Nephron (organoid): ENCODE results near the gene TPK1.
A peak's percentile ranks its signal among the peaks of the same experiment; 100 is the strongest.

Source experiments
- H3K27ac Mint-ChIP-seq, 3 experiments: 2 replicates each; pipeline ENCODE4 v1.8.0; 2020; ENCODE audit warnings: mixed read lengths in 3 of 3, mild to moderate bottlenecking in 2 of 3, moderate library complexity in 1 of 3
- H3K27me3 Mint-ChIP-seq: 2 replicates; pipeline ENCODE4 v1.8.0; 2021; ENCODE audit warnings: low read depth, mild to moderate bottlenecking, moderate library complexity, mixed read lengths
- H3K36me3 Mint-ChIP-seq: 2 replicates; pipeline ENCODE4 v1.8.0; 2020; ENCODE audit warnings: low read depth, mixed read lengths
- H3K4me1 Mint-ChIP-seq: 2 replicates; pipeline ENCODE4 v1.8.0; 2020; ENCODE audit warnings: mixed read lengths
- H3K4me3 Mint-ChIP-seq, 3 experiments: 2 replicates each; pipeline ENCODE4 v1.8.0; 2020; ENCODE audit warnings: mild to moderate bottlenecking in 3 of 3, mixed read lengths in 3 of 3, moderate library complexity in 2 of 3
- H3K9me3 Mint-ChIP-seq: 2 replicates; pipeline ENCODE4 v1.8.0; 2020; ENCODE audit warnings: mixed read lengths
- TF ChIP-seq, protein P1 (sequence below), 3 experiments: fragments of 200-600 bp; sonication (generic); IDR thresholded peaks; one replicate each; pipeline ENCODE4 v1.5.0; 2021; ENCODE audit warnings: antibody characterized with exemption in 3 of 3; ENCODE audit not compliant: unreplicated experiment in 3 of 3

TPK1 gene

DNA sequence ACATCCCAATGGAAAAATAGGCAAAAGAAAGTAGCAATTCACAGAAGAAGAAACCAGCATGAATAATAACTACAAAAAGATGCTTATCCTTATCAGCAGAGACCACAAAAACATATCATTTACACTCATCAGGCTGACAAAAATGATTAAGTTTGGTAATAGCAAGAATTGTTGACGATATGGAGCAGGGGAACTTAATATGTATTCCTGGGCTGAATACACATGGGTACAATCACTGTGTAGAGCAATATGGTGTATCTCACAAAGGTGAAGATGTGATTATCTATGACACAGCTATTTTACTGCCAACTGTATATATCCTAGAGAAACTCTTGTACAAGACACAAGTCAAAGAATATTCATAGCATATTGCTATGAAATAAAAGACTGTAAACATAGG lies 290.5 kb downstream of the TPK1 start:
- H3K27me3 Mint-ChIP-seq, result no peaks in the 10 kb centered on the region
- H3K36me3 Mint-ChIP-seq, result no peaks in the 10 kb centered on the region
- no peaks in the 10 kb centered on the region for H3K9me3 Mint-ChIP-seq
- TF ChIP-seq, protein P1, sequence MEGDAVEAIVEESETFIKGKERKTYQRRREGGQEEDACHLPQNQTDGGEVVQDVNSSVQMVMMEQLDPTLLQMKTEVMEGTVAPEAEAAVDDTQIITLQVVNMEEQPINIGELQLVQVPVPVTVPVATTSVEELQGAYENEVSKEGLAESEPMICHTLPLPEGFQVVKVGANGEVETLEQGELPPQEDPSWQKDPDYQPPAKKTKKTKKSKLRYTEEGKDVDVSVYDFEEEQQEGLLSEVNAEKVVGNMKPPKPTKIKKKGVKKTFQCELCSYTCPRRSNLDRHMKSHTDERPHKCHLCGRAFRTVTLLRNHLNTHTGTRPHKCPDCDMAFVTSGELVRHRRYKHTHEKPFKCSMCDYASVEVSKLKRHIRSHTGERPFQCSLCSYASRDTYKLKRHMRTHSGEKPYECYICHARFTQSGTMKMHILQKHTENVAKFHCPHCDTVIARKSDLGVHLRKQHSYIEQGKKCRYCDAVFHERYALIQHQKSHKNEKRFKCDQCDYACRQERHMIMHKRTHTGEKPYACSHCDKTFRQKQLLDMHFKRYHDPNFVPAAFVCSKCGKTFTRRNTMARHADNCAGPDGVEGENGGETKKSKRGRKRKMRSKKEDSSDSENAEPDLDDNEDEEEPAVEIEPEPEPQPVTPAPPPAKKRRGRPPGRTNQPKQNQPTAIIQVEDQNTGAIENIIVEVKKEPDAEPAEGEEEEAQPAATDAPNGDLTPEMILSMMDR (IDR thresholded peaks at IDR 0.05; ENCODE audit: unreplicated experiment in 3 of 3), result no peak
- H3K4me1 Mint-ChIP-seq, result peaks cover 4% of the 10 kb centered on the region
- no peak overlapping the region for H3K27ac Mint-ChIP-seq
- H3K4me3 Mint-ChIP-seq, result no peak overlapping the region

DNA sequence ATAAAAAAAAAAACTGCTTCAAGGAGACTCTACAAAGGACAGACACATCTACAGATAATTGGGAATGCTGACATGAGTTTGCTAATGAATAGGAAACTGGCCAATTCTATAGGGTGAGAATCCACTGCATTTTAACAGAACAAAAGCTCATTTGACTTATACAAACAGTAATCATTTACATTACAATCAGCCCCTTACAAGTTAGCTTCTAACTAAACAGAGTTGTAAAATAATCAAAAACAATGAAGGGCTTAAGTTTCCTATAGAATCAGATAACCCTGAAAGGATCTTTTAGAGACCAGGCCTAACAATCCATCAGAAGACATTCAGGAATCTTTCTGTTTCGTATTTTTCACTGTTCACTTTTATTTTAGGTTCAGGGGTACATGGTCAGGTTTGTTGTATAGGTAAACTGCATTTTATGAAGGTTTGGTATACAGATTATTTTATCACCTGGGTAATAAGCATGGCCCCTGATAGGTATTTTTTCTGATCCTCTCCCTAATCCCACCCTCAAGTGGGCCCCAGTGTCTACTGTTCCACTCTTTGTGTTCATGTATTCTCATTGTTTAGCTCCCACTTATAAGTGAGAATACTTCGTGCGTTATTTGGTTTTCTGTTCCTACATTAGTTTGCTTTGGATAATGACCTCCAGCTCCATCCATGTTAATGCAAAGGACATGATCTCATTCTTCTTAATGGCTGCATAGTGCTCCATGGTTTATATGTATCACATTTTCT lies 301.0 kb downstream of the TPK1 start:
- Mint-ChIP-seq H3K9me3 (peaks cover 7% of the 10 kb centered on the region), H3K27ac (no peak overlapping the region), H3K27me3 (no peaks in the 10 kb centered on the region), H3K4me3 (no peak overlapping the region), H3K4me1 (peaks cover 4% of the 10 kb centered on the region), H3K36me3 (no peaks in the 10 kb centered on the region)
- TF ChIP-seq, protein P1 (IDR thresholded peaks at IDR 0.05; ENCODE audit: unreplicated experiment in 3 of 3), result no peak

GRCh38 chr7:144534196-144534595 lies 301.7 kb downstream of the TPK1 start:
- H3K36me3 Mint-ChIP-seq, result no peaks in the 10 kb centered on the region
- H3K4me1 Mint-ChIP-seq, result peaks cover 7% of the 10 kb centered on the region
- H3K27ac Mint-ChIP-seq, result no peak overlapping the region
- H3K4me3 Mint-ChIP-seq, result no peak overlapping the region
- TF ChIP-seq, protein P1 (IDR thresholded peaks at IDR 0.05; ENCODE audit: unreplicated experiment in 3 of 3), result no peak
- peaks cover 7% of the 10 kb centered on the region for H3K9me3 Mint-ChIP-seq
- H3K27me3 Mint-ChIP-seq, result no peaks in the 10 kb centered on the region

DNA sequence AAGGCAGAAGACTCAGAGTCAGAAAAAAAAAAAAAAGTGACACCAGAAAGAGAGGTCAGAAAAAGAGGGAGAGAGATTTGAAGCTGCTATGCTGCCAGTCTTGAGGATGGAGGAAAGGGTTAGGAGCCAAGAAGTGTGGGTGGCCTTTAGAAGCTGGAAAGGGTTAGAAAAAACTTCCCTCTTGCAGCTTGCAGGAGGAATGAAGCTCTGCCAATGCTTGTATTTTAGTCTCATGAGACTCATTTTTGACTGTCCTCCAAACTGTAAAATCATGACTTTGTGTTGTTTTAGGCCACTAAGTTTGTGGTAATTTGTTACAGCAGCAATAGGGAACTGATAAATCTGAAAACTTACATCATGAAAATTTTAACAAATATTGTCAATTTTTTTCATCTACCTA lies 304.7 kb downstream of the TPK1 start:
- Mint-ChIP-seq H3K27ac (peak overlapping the region in 2 of 3 experiments; percentile 9 to 17), H3K9me3 (peaks cover 7% of the 10 kb centered on the region), H3K27me3 (no peaks in the 10 kb centered on the region), H3K4me3 (no peak overlapping the region), H3K36me3 (no peaks in the 10 kb centered on the region), H3K4me1 (peaks cover 33% of the 10 kb centered on the region)
- TF ChIP-seq, protein P1 (IDR thresholded peaks at IDR 0.05; ENCODE audit: unreplicated experiment in 3 of 3), result no peak

GRCh38 chr7:144529269-144529926 lies 306.5 kb downstream of the TPK1 start:
- TF ChIP-seq, protein P1 (IDR thresholded peaks at IDR 0.05; ENCODE audit: unreplicated experiment in 3 of 3), result no peak
- no peaks in the 10 kb centered on the region for H3K36me3 Mint-ChIP-seq
- peak overlapping the region; percentile 21 to 80 (median 31) for H3K27ac Mint-ChIP-seq
- no peak overlapping the region for H3K4me3 Mint-ChIP-seq
- no peaks in the 10 kb centered on the region for H3K27me3 Mint-ChIP-seq
- H3K9me3 Mint-ChIP-seq, result peaks cover 7% of the 10 kb centered on the region
- H3K4me1 Mint-ChIP-seq, result peaks cover 46% of the 10 kb centered on the region
